Jurkat, Clone E6-1 (cell line): ENCODE results near the gene PADI6.

Experiments used
- DNase-seq: peaks from one replicate; pipeline ENCODE4 v3.0.0-alpha.2; 2011; ENCODE audit warnings: low read depth, low spot score
- H3K4me3 ChIP-seq: 2 replicates; pipeline ENCODE4 v1.5.1; 2011; ENCODE audit warnings: mild to moderate bottlenecking, low read length, control low read depth, moderate library complexity

The PADI6 gene

GRCh38 chr1:17441993-17442357 lies 70.0 kb downstream of the PADI6 start:
- no peak overlapping the region for H3K4me3 ChIP-seq
- DNase-seq: no peak

GRCh38 chr1:17442841-17443240 lies 70.8 kb downstream of the PADI6 start:
- H3K4me3 ChIP-seq: no peak overlapping the region
- no peak for DNase-seq

- DNase-seq: no peak
Observed at GRCh38 chr1:17447501-17447992, 75.6 kb downstream of the PADI6 start.

More at GRCh38 chr1:17447501-17447992, 75.6 kb downstream of the PADI6 start:
- no peak overlapping the region for H3K4me3 ChIP-seq
